Epidermal melanocyte (primary cell): ENCODE data around the gene GLB1L2.

ENCODE experiments used
- DNase-seq: peaks from one replicate; pipeline ENCODE4 v3.0.0; 2011; ENCODE audit warnings: low spot score; ENCODE audit not compliant: insufficient read length

Gene GLB1L2

DNA sequence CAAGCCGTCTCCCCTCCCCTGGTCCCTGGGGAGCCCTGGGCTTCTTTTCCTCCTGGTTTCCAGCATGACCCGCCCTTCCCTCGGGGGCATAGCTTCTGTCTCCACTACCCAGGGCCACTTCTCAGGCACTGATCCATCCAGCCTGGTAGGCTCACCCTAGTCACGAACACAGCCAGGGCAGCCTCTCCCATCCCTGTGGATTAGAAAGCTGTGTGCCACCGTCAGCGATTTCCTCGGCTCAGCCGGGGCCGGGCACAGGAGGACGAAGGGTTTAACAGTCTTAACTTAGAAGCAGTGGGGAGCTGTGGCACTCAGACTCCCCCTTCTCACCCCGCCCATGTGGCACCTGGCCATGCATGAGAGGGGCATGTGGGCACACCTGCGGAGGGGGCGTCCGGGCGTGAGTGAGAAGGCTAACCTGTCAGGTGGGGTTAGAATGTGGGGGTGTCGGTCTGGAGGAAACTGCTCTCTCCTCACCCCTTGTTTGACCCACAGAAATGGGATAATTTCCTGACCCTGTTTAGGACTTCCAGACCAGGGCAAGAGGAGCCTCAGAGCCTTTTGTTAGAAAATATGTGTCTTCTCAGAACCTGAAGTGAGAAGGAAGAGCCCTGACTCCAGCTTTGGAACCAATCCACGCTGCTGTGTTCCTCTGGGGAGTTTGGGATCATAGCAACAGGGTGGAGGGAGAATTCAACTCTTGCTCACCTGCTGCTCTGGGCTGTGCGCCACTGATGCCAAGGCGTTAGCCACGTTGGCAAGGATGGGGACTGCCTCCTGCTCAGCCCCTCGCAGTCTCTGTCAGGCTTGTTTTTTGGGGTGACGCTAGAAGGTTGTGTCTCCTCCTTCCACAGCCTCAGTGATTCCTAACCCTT is 14.6 kb downstream of the GLB1L2 start:
- DNase-seq: no peak

DNA sequence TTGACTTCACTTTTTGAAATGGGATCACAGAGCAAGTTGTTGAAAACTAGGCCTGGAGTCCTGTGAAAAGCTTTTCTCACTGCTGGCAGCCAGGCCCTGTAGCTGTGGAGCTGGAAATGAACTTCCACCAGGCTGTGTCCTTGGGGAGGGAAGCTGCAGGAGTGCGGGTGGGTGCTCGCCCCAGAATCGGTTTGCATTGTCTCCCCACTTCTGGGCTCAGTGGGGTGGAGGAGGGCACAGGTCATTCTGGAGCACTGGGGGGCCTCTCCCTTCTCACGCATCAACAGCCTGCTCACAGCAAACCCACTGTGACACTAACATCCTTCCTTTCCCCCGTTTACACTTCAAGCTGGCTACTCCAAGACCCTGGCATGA is 15.2 kb downstream of the GLB1L2 start:
- no peak for DNase-seq

DNA sequence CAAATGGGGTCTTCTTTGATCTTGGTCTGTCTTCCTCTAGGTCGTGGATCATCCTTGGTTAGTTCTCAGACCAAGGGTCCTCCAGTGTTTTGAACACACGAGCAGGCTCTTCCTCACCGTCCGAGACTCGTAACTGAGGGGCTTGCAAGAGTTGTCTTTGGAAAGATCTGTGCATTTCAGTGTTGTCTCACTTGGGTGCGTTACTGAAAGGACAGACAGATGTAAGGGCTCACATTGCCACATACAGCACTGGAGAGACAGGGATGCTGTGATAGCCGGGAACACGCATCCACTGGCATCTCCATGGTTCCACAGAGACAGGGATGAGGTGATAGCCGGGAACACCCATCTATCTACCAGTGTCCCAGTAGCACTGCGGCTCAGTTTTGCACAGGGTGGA is 15.7 kb downstream of the GLB1L2 start:
- no peak for DNase-seq

DNA sequence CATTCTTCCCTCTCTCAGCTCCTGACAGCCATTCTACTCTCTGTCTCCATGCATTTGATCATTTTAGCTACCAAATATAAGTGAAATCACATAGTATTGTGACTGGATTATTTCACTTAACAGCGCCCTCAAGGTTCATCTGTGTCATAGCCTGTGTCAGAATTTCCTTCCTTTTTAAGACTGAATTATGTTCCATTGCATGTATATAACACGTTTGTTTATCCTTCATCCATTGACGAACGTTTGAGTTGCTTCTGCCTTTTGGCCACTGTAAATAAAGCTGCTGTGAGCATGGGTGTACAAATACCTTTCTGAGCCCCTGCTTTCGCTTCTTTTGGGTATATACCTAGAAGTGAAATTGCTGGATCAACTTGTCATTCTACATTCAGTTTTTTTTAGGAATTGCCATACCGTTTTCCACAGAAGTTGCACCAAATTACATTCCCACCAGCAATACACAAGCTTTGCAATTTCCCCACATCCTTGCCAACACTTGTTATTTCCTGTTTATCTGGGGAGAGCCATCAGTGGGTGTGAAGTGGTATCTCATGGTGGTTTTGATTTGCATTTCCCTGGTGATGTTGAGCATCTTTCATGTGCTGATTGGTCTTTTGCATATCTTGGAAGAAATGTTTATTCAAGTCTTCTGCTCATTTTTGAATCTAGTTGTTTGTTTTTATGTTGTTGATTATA is 17.5 kb downstream of the GLB1L2 start:
- no peak for DNase-seq

DNA sequence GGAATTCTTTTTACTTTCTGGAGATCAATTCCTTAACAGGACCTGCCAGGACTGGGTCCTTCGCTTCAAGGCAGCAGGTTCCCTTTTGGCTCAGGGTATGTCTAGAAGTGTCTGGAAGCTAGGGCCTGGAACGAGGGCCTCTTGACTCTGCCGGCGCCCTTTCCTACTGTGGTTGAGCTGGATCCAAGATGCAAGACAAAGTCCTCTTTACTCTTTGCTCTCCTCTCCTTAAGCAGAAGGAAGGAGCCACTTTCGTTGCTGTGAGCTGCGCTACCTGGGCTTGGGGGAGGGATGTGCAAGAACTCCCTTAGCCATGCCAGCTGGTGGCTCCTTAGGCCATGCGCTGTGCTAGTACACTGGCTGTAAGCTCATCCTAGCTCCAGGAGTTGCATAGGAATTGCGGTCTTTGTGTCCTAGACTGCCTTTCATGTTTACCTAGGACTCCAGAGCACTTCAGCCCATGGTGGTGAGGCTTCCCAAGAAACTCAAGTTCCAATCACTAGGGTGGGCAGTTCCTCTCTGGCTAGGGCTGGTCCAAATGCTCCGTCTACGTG is 18.1 kb downstream of the GLB1L2 start:
- DNase-seq: no peak

DNA sequence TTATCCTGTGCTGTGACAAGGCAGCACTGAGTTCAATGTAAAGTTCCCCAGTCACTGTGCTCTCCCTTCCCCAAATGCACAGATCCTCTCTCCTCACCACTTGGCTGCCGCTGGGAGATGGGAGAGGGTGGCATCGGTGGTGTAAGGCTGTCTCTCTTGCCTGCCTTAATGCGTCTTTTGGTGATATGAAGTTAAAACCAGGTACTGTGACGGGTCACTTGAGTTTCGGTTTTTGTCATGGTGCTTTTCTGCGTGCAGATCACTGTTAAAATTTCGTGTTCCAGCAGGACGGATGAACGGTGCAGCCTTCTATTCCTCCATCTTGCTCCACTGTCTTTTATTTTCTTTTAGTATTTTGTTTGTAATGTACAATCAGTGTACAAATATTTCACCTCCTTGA is 18.6 kb downstream of the GLB1L2 start:
- DNase-seq: no peak

DNA sequence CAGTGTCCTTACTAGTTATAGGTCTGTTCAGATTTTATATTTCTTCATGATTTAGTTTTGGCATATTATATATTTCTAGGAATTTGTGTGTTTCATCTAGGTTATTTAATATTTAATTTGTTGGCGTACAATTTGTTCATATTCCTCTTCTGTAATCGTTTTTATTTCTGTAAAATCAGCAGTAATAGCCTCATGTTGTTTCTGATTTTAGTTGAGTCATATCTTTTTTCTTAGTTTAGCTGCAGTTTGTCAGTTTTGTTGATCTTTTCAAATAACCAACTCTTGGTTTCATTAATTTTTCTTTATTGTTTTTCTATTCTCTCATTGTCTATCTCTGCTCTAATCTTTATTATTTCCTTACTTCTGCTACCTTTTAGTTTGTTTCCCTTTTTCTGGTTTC is 20.3 kb downstream of the GLB1L2 start:
- no peak for DNase-seq

DNA sequence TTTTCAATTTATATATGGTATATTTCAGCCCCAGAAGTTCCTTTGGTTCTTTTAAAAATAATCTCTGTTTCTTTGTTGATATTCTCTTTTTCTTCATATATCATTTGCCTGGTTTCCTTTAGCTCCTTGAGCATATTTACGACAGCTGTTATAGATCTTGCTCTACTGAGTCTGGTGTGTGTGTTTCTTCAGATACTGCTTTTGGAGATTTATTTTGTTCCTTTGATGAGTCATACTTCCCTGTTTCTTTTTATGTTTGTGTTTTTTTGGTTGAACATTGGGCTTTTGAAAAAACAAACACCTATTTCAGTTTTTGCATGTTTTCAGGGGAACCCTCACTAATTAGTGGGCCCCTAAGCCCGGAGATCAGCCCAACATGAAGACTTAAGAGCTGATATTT is 23.3 kb downstream of the GLB1L2 start:
- no peak for DNase-seq

DNA sequence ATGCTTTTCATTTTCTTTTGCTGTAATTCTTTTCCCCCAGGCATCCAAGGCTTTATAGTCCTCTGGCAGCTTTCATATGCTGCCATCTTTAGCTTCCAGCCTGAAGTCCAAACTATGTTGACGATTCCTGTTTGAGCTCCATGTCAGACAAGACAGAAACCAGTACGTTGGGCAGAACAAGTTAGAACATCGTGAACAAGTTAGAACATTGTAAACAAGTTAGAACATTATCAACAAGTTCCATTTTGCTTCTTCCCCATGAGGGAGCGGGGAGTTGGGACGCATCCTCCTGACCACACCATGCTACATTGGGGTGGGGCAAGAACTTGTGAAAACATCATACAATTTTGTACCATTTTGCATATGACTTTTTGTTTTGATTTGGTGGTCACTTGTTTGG is 23.9 kb downstream of the GLB1L2 start:
- DNase-seq: no peak

DNA sequence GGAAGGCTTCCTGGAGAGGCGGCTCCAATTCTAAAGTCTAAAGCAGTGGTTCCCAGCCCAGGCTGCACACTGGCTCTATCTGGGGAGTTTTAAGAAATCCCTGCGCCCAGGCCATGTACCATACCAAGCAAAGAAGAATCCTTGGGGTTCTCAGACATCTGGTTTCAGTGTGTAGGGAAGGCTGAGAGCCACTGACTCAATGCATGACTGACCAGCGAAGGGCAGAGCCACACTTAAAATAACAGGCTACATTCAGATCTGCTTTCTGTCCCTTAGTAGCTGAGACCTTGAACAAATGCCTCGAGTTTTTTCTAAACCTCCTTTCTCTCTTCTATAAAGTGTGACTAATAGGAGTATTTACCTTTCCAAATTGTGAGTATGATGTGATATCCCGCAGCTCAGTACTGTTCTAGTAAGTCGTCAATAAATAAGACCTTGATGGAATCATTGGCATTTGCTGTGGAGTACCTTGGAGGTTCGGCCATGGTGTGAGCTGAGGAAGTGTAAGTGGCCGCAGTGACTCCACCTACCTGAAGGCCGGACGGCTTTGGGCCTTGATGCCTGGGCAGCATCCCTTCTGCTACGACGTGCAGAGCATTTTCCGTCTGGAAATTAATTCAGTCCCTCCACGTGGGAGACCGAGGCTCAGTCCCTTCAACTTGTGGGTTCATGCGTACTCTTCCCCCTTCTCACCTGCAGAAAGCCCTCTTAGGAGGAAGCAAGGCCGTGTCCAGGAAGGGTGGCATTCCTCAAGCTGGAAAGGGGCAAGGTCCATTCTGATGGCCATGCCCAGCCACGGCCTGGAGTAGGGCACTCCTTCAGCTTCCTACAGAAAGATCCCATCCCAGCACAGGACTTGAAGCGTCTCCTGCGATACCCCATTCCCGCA is 25.1 kb downstream of the GLB1L2 start:
- no peak for DNase-seq

DNA sequence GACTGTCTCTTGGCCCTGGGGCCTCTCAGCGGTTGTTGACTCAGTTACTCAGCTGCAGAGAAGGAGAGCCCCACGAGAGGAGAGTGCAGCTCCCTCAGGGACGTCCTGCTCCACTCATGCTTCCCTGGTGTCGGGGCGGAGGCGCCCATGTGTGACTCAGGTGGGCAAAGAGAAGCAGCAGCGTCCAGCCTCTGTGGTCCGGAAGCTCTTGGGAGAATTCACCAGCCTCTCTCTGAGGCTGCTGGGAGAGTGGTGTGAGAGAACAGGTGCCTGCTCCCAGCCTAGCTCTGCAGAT is 25.7 kb downstream of the GLB1L2 start:
- no peak for DNase-seq

DNA sequence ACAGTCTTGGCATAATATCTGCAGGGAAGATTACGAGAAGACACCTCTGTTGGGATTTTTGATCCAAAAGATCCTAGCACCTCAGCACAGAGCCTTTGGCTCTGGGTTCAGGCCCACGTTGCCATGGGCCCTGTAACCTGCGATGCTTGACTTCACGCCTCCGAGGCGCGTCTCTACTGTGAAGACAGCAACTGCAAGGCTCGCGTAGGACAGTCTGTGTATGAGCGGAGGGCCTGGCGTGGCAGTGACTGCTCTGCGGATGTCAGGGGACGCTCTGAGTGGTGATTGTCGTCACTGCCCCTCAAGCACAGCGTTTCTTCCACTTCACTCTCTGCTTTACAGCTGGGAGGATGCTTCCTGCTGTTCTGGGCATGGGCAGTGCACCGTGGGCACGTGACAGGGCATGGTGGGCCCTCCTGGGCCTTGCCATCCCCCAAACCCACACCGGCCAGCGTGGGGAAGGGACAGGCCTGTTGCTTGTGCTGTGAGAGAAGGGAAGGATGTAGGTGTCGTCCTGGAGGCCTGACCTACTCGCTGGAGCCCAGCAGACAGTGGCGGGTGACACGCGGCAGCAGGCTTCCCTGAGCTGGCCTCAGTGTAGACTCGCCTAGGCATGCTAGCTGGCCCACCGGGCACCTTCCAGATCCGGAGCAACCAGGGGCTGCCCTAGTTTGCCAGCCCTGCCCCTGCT is 26.5 kb downstream of the GLB1L2 start:
- no peak for DNase-seq

DNA sequence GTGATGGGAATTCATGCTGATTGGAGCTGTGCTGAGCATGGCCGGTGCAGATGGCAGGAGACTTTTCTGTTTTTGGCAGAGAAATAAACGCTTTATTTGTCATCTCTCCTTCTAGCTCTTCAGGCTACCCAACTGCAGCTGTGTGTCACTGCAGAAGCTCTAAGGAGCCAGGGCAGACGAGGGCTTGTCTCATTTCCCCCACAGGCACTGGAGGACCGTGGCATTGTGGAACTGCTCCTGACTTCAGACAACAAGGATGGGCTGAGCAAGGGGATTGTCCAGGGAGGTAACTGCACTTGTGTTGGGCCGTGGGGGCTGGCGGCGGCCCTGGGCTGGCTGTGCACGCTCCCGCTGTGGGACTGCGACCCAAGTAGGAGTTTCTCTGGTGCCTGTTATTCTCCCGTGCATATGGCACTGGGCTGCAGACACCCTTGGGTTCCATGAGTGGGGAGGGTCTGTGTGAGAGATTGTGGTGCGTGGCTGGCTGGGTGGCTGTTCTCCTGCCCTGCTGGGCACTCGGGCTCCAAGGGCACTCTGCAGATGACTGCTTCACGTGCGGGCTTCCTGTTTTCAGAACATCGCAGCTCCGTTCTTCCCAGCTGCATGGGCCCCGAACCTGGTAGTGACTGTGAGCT is 27.2 kb downstream of the GLB1L2 start:
- no peak for DNase-seq

DNA sequence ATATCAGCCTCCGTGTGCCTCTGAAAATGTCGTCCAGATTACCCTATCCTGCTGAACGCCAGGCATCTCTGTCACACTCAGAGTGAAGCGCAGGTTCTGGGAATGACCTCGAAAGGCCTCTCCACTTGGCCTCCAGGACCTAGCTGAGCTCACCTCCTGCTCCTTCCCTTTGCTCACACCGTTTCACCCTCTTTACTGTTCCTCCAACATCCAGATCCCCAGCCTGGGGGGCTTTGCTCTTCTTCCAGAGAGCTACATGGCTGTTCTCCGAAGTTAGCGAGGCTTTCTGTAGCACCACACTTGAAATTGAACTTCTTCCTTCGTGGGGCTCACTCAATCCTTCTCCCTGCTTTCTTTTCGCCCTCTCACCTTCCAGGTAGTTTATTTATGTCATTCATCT is 27.9 kb downstream of the GLB1L2 start:
- DNase-seq: no peak

DNA sequence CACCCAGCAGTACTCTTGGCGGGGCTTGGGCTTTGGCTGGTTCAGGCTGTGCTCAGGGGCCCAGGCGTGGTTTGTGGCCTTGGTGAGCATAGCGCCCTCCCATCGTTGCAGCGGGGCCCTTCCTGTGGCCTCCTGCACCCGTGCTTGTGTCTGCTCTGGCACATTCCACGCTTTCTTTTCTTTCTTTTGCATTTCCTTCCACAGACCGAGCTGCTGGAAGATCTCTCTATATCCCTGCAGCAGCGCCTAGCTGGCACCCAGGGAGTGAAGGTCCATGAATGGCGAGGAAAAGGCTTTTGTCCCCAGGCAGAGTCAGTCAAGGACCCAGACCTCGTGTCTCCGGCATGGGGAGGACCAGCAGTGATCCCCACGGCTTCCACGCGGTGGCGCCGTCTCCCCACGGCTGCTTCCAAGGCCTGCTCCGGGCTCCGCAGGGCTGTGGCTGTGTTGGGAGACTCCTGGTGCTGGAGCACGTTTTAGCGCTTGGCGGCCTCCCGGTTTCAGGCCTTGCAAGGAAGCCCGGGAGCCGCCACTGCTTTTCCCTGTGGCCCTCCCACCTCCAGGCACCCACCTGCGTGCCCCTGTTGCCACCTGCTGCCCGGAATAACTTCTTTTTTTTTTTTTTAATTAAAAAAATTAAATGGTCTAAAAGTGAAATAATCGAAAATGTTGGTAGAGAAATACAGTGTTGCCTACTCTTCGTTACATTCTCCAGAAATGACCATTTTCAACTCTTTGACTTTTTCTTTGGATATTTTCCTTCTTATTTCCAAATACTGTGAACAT is 28.5 kb downstream of the GLB1L2 start:
- peak; percentile 42 for DNase-seq

DNA sequence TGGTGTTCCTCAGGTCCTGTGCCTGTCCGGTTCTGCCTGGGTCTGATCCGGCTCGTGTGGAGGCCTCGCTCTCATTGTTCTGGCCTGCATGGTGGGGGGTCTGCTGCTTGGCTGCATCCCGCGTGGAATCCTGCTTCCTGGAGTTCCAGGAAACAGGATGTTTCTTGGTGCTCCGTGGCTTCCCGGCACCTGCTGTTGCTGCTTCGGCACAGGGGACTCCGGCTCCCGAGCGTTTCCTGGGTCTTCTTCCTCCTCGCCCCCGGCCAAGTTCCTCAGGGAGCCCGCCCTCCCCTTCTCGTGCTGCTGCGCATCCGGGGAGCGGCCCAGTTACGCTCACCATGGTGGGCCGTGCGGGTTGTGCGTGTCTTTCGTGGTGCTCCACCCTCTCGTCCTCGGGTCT is 29.9 kb downstream of the GLB1L2 start:
- no peak for DNase-seq

DNA sequence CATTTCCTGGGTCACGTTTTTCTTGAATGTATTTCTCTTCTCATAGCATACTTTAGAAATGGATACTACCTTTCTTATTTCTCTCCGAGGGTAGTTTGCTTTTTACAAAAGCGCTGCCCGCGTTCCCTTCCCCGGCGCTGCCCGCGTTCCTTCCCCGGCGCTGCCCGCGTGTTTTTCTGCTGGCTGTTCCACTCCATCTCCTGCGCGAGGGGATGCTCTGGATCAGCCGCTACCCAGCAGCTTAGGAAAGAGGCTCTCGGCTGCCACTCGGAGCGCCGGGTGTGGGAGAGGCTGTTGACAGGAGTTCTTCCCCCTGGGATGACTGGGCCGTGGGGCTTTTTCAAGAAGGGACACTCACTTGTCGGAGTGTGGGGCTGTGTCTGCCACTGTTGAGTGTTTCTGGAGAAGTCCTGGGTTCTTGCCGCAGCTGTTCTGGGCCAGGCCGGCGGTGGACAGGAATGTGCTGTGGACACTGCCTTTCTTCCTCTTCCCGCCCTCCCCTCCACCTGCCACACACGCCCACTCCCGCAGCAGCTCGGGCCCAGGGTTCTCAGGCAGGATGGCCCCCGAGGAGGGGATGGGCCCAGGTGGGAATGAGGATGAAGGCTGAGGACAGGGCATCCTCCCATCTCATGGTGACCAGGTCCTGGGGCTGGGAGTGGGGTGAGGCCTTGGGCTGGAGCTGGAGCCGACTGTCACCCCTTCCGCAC is 30.6 kb downstream of the GLB1L2 start:
- no peak for DNase-seq

DNA sequence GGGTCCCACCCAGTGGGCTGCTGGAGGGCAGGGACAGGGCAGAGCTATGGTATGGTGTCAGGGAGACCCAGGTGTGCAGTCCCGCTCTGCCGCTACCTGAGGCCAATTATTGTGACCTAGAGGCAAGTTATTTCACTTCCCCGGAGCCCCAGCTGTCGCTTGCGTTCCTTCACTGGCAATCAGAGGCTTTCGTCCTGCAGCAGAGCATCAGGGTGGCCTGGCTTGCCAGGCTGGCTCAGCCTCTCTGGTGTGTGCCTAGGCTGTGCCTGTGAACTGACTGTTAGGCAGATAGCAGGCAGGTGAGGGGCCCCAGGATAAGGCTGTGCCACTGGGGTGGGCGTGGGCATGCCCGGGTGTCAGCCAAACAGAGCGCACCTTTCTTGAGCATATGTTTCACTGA is 31.4 kb downstream of the GLB1L2 start:
- no peak for DNase-seq

DNA sequence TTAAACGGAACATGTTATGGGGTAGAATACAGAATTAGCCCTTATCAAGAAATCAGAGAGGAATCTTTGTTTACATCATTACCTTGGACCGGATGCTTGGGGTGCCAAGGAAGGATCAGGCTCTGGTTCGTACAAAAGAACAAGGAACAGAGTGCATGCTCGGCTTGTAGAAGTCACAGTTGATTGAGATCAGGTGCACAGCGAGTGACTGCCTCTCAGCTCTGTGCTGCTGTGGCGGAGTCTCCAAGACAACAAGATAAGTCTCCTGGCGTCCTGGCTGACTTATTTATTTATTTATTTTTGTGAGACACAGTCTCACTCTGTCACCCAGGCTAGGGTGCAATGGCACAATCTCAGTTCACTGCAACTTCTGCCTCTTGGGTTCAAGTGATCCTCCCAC is 31.8 kb downstream of the GLB1L2 start:
- no peak for DNase-seq
